Mesodermal cell (in vitro differentiated cells): Measurements from ENCODE around the gene KIF18B.

Source experiments
- H3K27ac ChIP-seq: 2 replicates; pipeline ENCODE4 v1.7.0; 2013; ENCODE audit warnings: mild to moderate bottlenecking, low read depth, low read length, moderate library complexity; ENCODE audit not compliant: severe bottlenecking
- H3K36me3 ChIP-seq: 2 replicates; pipeline ENCODE4 v1.7.1; 2013; ENCODE audit warnings: mild to moderate bottlenecking, low read length, moderate library complexity; ENCODE audit not compliant: control insufficient read depth, insufficient read depth
- H3K4me1 ChIP-seq: one replicate; pipeline ENCODE4 v1.7.1; 2013; ENCODE audit warnings: mild to moderate bottlenecking, low read length; ENCODE audit not compliant: insufficient read depth, control insufficient read depth, poor library complexity, severe bottlenecking
- H3K4me3 ChIP-seq: 2 replicates; pipeline ENCODE4 v1.7.0; 2013; ENCODE audit warnings: low read length, control low read depth, mild to moderate bottlenecking; ENCODE audit not compliant: insufficient read depth, poor library complexity, severe bottlenecking; ENCODE audit errors: extremely low read depth
- H3K9me3 ChIP-seq: 2 replicates; pipeline ENCODE4 v1.7.1; 2013; ENCODE audit warnings: mild to moderate bottlenecking, low read length, moderate library complexity; ENCODE audit not compliant: control insufficient read depth
- WGBS, 2 experiments: methylation state at CpG; one replicate each; pipeline ENCODE4 v1.1.5; 2013; ENCODE audit warnings: missing lambda C conversion rate in 2 of 2; ENCODE audit not compliant: insufficient coverage in 2 of 2; 5-methylcytosine and 5-hydroxymethylcytosine counted together

KIF18B gene

GRCh38 chr17:44925731-44926697 lies 21.6 kb downstream of the KIF18B start:
- Histone ChIP-seq H3K4me1 (no peaks in the 10 kb centered on the region), H3K36me3 (peaks cover 52% of the 10 kb centered on the region), H3K4me3 (no peak overlapping the region), H3K27ac (no peak overlapping the region), H3K9me3 (no peaks in the 10 kb centered on the region)
- WGBS, 2 experiments: 97 to 99% methylated on average over 15 to 16 of the region's 18 CpGs

- Histone ChIP-seq H3K4me1 (no peaks in the 10 kb centered on the region), H3K27ac (no peak overlapping the region), H3K9me3 (no peaks in the 10 kb centered on the region), H3K36me3 (peaks cover 35% of the 10 kb centered on the region), H3K4me3 (no peak overlapping the region)
- WGBS, 2 experiments: 86 to 95% methylated on average over 5 to 9 of the region's 9 CpGs
These were observed 23.4 kb downstream of the KIF18B start for GRCh38 chr17:44924107-44924544.

GRCh38 chr17:44922746-44923470 lies 24.7 kb downstream of the KIF18B start:
- 88 to 94% methylated on average over 16 to 18 of the region's 19 CpGs for WGBS, 2 experiments
- no peak overlapping the region for H3K4me3 ChIP-seq
- no peaks in the 10 kb centered on the region for H3K4me1 ChIP-seq
- peaks cover 23% of the 10 kb centered on the region for H3K36me3 ChIP-seq
- no peaks in the 10 kb centered on the region for H3K9me3 ChIP-seq
- H3K27ac ChIP-seq: no peak overlapping the region

GRCh38 chr17:44922136-44922535 lies 25.4 kb downstream of the KIF18B start:
- no peak overlapping the region for H3K27ac ChIP-seq
- 95 to 98% methylated on average over 4 to 6 of the region's 6 CpGs for WGBS, 2 experiments
- no peak overlapping the region for H3K4me3 ChIP-seq
- no peaks in the 10 kb centered on the region for H3K9me3 ChIP-seq
- peaks cover 15% of the 10 kb centered on the region for H3K36me3 ChIP-seq
- H3K4me1 ChIP-seq: no peaks in the 10 kb centered on the region

- Histone ChIP-seq H3K27ac (no peak overlapping the region), H3K4me3 (no peak overlapping the region), H3K9me3 (no peaks in the 10 kb centered on the region), H3K4me1 (no peaks in the 10 kb centered on the region), H3K36me3 (peaks cover 7% of the 10 kb centered on the region)
- WGBS, 2 experiments: 45 to 52% methylated on average over 9 to 11 of the region's 11 CpGs
These were observed 26.3 kb downstream of the KIF18B start for GRCh38 chr17:44921122-44921882.

GRCh38 chr17:44920565-44920940 lies 27.0 kb downstream of the KIF18B start:
- Histone ChIP-seq H3K36me3 (no peaks in the 10 kb centered on the region), H3K4me3 (no peak overlapping the region), H3K9me3 (no peaks in the 10 kb centered on the region), H3K27ac (no peak overlapping the region), H3K4me1 (no peaks in the 10 kb centered on the region)
- 87 to 91% methylated on average over 7 of the region's 7 CpGs for WGBS, 2 experiments

- WGBS, 2 experiments: 25% methylated on average over 7 of the region's 9 CpGs
- H3K27ac ChIP-seq: no peak overlapping the region
These were observed 27.5 kb downstream of the KIF18B start for GRCh38 chr17:44919885-44920564.

GRCh38 chr17:44919411-44919810 lies 28.2 kb downstream of the KIF18B start:
- H3K4me3 ChIP-seq: no peak overlapping the region
- H3K27ac ChIP-seq: no peak overlapping the region
- no peaks in the 10 kb centered on the region for H3K9me3 ChIP-seq
- no peaks in the 10 kb centered on the region for H3K4me1 ChIP-seq
- no peaks in the 10 kb centered on the region for H3K36me3 ChIP-seq
- 67 to 72% methylated on average over 1 to 2 of the region's 2 CpGs for WGBS, 2 experiments

More at GRCh38 chr17:44919885-44920564, 27.5 kb downstream of the KIF18B start:
- H3K36me3 ChIP-seq: no peaks in the 10 kb centered on the region
- H3K4me3 ChIP-seq: no peak overlapping the region
- H3K4me1 ChIP-seq: no peaks in the 10 kb centered on the region
- no peaks in the 10 kb centered on the region for H3K9me3 ChIP-seq

- H3K4me3 ChIP-seq: no peak overlapping the region
- H3K36me3 ChIP-seq: no peaks in the 10 kb centered on the region
- H3K9me3 ChIP-seq: no peaks in the 10 kb centered on the region
- H3K27ac ChIP-seq: no peak overlapping the region
- WGBS, 2 experiments: 85 to 100% methylated on average over 1 of the region's 2 CpGs
- H3K4me1 ChIP-seq: no peaks in the 10 kb centered on the region
These were observed 29.6 kb downstream of the KIF18B start for GRCh38 chr17:44918006-44918405.

- WGBS, 2 experiments: 92 to 96% methylated on average over 6 of the region's 6 CpGs
- no peaks in the 10 kb centered on the region for H3K4me1 ChIP-seq
- no peaks in the 10 kb centered on the region for H3K36me3 ChIP-seq
- H3K9me3 ChIP-seq: no peaks in the 10 kb centered on the region
- H3K4me3 ChIP-seq: no peak overlapping the region
- H3K27ac ChIP-seq: no peak overlapping the region
These were observed 30.1 kb downstream of the KIF18B start for GRCh38 chr17:44917456-44917855.
